HepG2 (cell line): ENCODE measurements around the gene EPM2A. TPM values are rescaled to one million over a fixed set of nuclear protein-coding genes. Genes with fewer than 3 reads are reported as not detected.

Experiments used
- HNF4G ChIP-seq, 2 experiments: sonication (generic) in 1 of 2; formaldehyde crosslinking in 1 of 2; IDR thresholded peaks; 2 replicates each; pipeline versions ENCODE4 v1.4.0 to v1.6.1; 2011 to 2020; ENCODE audit warnings: borderline replicate concordance in 2 of 2, low read depth in 2 of 2, mild to moderate bottlenecking in 2 of 2, low read length in 1 of 2, missing genetic modification reagents in 1 of 2, moderate library complexity in 1 of 2
- KDM2A ChIP-seq: sonication (generic); formaldehyde crosslinking; IDR thresholded peaks from 2 replicates; pipeline ENCODE4 v1.4.0; 2020; ENCODE audit warnings: low read depth, missing genetic modification reagents, borderline replicate concordance
- ZFP37 ChIP-seq: sonication (generic); formaldehyde crosslinking; IDR thresholded peaks from 2 replicates; pipeline ENCODE4 v1.4.0; 2020; ENCODE audit warnings: missing genetic modification reagents, borderline replicate concordance
- ZFP41 ChIP-seq: sonication (generic); formaldehyde crosslinking; IDR thresholded peaks from 2 replicates; pipeline ENCODE4 v1.4.0; 2020; ENCODE audit warnings: mild to moderate bottlenecking, missing genetic modification reagents, borderline replicate concordance
- ZNF205 ChIP-seq: IDR thresholded peaks from 2 replicates; pipeline ENCODE4 v1.6.1; 2018; ENCODE audit warnings: missing biosample characterization, missing genetic modification reagents
- ZNF557 ChIP-seq: sonication (generic); formaldehyde crosslinking; IDR thresholded peaks from 2 replicates; pipeline ENCODE4 v1.4.0; 2020; ENCODE audit warnings: missing genetic modification reagents
- ZNF572 ChIP-seq: sonication (generic); formaldehyde crosslinking; IDR thresholded peaks from 2 replicates; pipeline ENCODE4 v1.5.1; 2020; ENCODE audit warnings: mild to moderate bottlenecking, missing genetic modification reagents
- ZNF703 ChIP-seq: sonication (generic); formaldehyde crosslinking; IDR thresholded peaks from 2 replicates; pipeline ENCODE4 v1.5.1; 2020; ENCODE audit warnings: missing genetic modification reagents, mild to moderate bottlenecking, moderate library complexity, borderline replicate concordance
- polyA plus RNA-seq, 8 experiments: library from polyadenylated mRNA; depleted of rRNA in 3 of 8; stranded (reverse) in 7 of 8; unstranded in 1 of 8; fragments of >200 nt; fragmentation: Illumina TruSeq in 4 of 8; extraction: Trizol in 4 of 8; gene quantifications; 2 replicates each; pipeline versions ENCODE4 v1.2.1 to v1.2.3, GENCODE V29; 2011 to 2016; ENCODE audit warnings: low read depth in 4 of 8, missing spikeins in 1 of 8, mixed read lengths in 1 of 8; ENCODE audit not compliant: insufficient read depth in 1 of 8
- total RNA-seq, 5 experiments: library from RNA; depleted of rRNA; stranded (reverse); fragments of >200 nt; fragmentation: Illumina TruSeq; extraction: Trizol; gene quantifications; 2 replicates each; pipeline ENCODE4 v1.2.3, GENCODE V29; 2016; ENCODE audit warnings: low read depth in 1 of 5
- TF ChIP-seq, protein P1 (sequence below): sonication (generic); formaldehyde crosslinking; IDR thresholded peaks from 2 replicates; pipeline ENCODE4 v1.4.0; 2020; ENCODE audit warnings: mild to moderate bottlenecking, missing genetic modification reagents
- TF ChIP-seq, protein P2 (sequence below): sonication (generic); formaldehyde crosslinking; IDR thresholded peaks from 2 replicates; pipeline ENCODE4 v1.4.0; 2020; ENCODE audit warnings: mild to moderate bottlenecking, missing genetic modification reagents
- TF ChIP-seq, protein P3 (sequence below): sonication (generic); formaldehyde crosslinking; IDR thresholded peaks from 2 replicates; pipeline ENCODE4 v1.9.0; 2022; ENCODE audit warnings: low read depth, missing genetic modification reagents

The EPM2A gene
- total and polyA plus RNA-seq, 2 of the 13 experiments (the other 11 are each of a cell fraction or from before 2014, with no cell fraction given): 4.6 to 9.2 TPM

DNA sequence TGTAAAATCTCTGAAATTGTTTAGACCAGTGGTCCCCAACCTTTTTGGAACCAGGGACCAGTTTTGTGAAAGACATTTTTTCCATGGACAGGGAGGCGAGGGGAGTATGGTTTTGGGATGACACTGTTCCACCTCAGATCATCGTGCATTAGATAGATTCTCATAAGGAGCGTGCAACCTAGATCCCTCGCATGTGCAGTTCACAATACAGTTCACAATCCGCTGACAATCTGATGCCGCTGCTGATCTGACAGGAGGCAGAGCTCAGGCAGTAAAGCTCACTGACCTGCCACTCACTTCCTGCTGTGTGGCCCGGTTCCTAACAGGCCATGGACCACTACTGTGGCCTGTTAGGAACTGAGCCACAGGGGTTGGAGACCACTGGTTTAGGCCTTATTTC is 115.2 kb downstream of the EPM2A start (continued):
- TF ChIP-seq ZFP37 (CRISPR knock-in tag) (no peak), ZNF557 (CRISPR knock-in tag) (no peak), ZFP41 (CRISPR knock-in tag) (no peak), ZNF205 (CRISPR knock-in tag) (no peak), ZNF703 (CRISPR knock-in tag) (no peak), KDM2A (CRISPR knock-in tag) (no peak), HNF4G (IDR thresholded peaks at IDR 0.05; ENCODE audit: borderline replicate concordance, low read depth, low read length) (no peak), HNF4G (CRISPR knock-in tag; IDR thresholded peaks at IDR 0.05; ENCODE audit: borderline replicate concordance, low read depth) (no peak), ZNF572 (CRISPR knock-in tag) (no peak)
- TF ChIP-seq, protein P1, sequence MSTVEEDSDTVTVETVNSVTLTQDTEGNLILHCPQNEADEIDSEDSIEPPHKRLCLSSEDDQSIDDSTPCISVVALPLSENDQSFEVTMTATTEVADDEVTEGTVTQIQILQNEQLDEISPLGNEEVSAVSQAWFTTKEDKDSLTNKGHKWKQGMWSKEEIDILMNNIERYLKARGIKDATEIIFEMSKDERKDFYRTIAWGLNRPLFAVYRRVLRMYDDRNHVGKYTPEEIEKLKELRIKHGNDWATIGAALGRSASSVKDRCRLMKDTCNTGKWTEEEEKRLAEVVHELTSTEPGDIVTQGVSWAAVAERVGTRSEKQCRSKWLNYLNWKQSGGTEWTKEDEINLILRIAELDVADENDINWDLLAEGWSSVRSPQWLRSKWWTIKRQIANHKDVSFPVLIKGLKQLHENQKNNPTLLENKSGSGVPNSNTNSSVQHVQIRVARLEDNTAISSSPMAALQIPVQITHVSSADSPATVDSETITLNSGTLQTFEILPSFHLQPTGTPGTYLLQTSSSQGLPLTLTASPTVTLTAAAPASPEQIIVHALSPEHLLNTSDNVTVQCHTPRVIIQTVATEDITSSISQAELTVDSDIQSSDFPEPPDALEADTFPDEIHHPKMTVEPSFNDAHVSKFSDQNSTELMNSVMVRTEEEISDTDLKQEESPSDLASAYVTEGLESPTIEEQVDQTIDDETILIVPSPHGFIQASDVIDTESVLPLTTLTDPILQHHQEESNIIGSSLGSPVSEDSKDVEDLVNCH: no peak
- TF ChIP-seq, protein P2, sequence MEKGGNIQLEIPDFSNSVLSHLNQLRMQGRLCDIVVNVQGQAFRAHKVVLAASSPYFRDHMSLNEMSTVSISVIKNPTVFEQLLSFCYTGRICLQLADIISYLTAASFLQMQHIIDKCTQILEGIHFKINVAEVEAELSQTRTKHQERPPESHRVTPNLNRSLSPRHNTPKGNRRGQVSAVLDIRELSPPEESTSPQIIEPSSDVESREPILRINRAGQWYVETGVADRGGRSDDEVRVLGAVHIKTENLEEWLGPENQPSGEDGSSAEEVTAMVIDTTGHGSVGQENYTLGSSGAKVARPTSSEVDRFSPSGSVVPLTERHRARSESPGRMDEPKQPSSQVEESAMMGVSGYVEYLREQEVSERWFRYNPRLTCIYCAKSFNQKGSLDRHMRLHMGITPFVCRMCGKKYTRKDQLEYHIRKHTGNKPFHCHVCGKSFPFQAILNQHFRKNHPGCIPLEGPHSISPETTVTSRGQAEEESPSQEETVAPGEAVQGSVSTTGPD (CRISPR knock-in tag): no peak
- TF ChIP-seq, protein P3, sequence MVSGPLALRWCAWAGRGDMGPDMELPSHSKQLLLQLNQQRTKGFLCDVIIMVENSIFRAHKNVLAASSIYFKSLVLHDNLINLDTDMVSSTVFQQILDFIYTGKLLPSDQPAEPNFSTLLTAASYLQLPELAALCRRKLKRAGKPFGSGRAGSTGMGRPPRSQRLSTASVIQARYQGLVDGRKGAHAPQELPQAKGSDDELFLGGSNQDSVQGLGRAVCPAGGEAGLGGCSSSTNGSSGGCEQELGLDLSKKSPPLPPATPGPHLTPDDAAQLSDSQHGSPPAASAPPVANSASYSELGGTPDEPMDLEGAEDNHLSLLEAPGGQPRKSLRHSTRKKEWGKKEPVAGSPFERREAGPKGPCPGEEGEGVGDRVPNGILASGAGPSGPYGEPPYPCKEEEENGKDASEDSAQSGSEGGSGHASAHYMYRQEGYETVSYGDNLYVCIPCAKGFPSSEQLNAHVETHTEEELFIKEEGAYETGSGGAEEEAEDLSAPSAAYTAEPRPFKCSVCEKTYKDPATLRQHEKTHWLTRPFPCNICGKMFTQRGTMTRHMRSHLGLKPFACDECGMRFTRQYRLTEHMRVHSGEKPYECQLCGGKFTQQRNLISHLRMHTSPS (CRISPR knock-in tag): no peak
